ENCODE measurements around the gene SKOR2. TPM values are rescaled to one million over a fixed set of nuclear protein-coding genes. Genes with fewer than 3 reads are reported as not detected.

The SKOR2 gene, protein sequence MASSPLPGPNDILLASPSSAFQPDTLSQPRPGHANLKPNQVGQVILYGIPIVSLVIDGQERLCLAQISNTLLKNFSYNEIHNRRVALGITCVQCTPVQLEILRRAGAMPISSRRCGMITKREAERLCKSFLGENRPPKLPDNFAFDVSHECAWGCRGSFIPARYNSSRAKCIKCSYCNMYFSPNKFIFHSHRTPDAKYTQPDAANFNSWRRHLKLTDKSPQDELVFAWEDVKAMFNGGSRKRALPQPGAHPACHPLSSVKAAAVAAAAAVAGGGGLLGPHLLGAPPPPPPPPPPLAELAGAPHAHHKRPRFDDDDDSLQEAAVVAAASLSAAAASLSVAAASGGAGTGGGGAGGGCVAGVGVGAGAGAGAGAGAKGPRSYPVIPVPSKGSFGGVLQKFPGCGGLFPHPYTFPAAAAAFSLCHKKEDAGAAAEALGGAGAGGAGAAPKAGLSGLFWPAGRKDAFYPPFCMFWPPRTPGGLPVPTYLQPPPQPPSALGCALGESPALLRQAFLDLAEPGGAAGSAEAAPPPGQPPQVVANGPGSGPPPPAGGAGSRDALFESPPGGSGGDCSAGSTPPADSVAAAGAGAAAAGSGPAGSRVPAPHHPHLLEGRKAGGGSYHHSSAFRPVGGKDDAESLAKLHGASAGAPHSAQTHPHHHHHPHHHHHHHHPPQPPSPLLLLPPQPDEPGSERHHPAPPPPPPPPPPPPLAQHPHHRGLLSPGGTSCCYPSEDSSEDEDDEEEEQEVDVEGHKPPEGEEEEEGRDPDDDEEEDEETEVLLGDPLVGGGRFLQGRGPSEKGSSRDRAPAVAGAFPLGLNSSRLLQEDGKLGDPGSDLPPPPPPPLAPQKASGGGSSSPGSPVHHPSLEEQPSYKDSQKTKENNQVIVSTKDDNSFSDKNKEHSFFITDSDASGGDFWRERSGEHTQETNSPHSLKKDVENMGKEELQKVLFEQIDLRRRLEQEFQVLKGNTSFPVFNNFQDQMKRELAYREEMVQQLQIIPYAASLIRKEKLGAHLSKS
- total RNA-seq (not detected), polyA plus RNA-seq (under 1 TPM in 1 of 2 donors, not detected in 1; 0.01 TPM)
- long read RNA-seq, donor 1, result 0 reads
- long read RNA-seq, donor 2, result 0 reads
- long read RNA-seq, donor 3, result 0 reads

DNA sequence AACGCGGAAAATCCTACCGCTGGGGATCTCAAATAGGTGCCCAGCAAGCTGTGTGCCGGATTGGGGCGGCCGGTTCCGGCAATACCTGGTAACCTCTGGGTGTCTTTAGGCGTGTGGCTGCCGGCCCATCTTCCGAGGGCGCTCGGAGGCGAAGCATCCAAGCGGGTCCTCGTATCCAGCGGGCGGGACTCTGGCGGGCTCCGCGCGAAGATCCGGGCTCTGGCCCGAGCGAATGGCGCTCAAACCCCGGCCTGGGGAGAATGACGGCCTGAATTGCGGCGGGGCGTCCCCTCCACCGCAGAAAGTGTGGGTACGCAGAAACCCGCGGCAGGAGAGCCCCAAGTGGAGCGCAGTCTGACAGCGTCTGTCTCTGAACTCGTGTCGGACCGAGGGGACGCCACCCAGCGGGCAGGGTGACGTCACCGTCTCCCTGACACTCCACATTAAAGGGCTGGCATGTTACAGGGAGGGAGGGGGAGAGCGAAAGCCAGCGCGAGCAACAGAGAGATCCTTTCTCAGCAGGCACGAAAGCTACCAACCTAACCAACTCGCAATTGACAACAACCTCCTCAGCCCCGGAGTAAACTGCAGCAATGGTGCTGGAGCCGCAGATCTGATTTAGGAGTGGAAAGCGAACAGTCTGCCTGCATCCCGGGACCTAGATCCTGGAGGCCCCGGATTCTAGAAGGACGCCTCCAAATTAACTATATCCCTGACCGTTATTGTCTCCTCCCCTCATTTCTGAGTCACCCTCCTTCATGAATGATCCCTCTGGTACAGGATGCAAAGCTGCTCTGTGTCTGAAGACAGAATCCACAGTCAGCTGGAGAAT is at the start of gene SKOR2:
Gene SKOR2 (minus strand): TSS at position 372 of the 832 bp plus-strand sequence. CDS start 2,477 bp downstream, outside the sequence.
- DNase-seq, result no peak
- intact Hi-C loops (cut with DNase I), result no loop called here
- no peak for TF ChIP-seq CTCF (IDR thresholded peaks at IDR 0.05)
- no peak for TF ChIP-seq EP300 (IDR thresholded peaks at IDR 0.05)
- TF ChIP-seq POLR2A (IDR thresholded peaks at IDR 0.05), result no peak
- Histone ChIP-seq H3K36me3 (no peaks in the 10 kb centered on the region), H3K27ac (no peak within 1 kb of the TSS), H3K9me3 (no peaks in the 10 kb centered on the region), H3K4me3 (no peak within 1 kb of the TSS), H3K4me1 (ENCODE audit: insufficient read depth) (peaks cover 2% of the 10 kb centered on the region), H3K27me3 (no peaks in the 10 kb centered on the region)
- WGBS, 3 donors, result 1% methylated on average over 52 to 55 of the region's 55 CpGs

- Histone ChIP-seq H3K27ac (no peak overlapping the region), H3K36me3 (no peaks in the 10 kb centered on the region), H3K27me3 (no peaks in the 10 kb centered on the region), H3K4me3 (no peak overlapping the region), H3K9me3 (no peaks in the 10 kb centered on the region), H3K4me1 (ENCODE audit: insufficient read depth) (no peaks in the 10 kb centered on the region)
- intact Hi-C loops (cut with DNase I), result loop anchor here in 1 of 4 donors (5.0 kb wide), 1 partner anchor 416 kb away; no protein-coding TSS in a partner anchor
- DNase-seq, result no peak
- 36 to 39% (median 38%) methylated on average over 1 of the region's 1 CpG for WGBS, 3 donors
- TF ChIP-seq POLR2A (IDR thresholded peaks at IDR 0.05), result no peak
- no peak for TF ChIP-seq EP300 (IDR thresholded peaks at IDR 0.05)
- no peak for TF ChIP-seq CTCF (IDR thresholded peaks at IDR 0.05)
Measured at GRCh38 chr18:47296462-47296861, 45.0 kb upstream of the SKOR2 start.

- no peak overlapping the region for H3K27ac ChIP-seq
- no peak for TF ChIP-seq CTCF (IDR thresholded peaks at IDR 0.05)
- no peak for TF ChIP-seq POLR2A (IDR thresholded peaks at IDR 0.05)
- TF ChIP-seq EP300 (IDR thresholded peaks at IDR 0.05), result no peak
Measured at GRCh38 chr18:47294801-47295200, 43.3 kb upstream of the SKOR2 start.

More at GRCh38 chr18:47294801-47295200, 43.3 kb upstream of the SKOR2 start:
- Histone ChIP-seq H3K27me3 (no peaks in the 10 kb centered on the region), H3K4me1 (ENCODE audit: insufficient read depth) (no peaks in the 10 kb centered on the region), H3K9me3 (no peaks in the 10 kb centered on the region), H3K4me3 (no peak overlapping the region), H3K36me3 (no peaks in the 10 kb centered on the region)
- intact Hi-C loops (cut with DNase I), result loop anchor here in 1 of 4 donors (5.0 kb wide), 1 partner anchor 418 kb away; no protein-coding TSS in a partner anchor
- WGBS, 3 donors, result 84 to 87% (median 85%) methylated on average over 3 of the region's 3 CpGs
- no peak for DNase-seq

All from ovary (tissue), 10 donors.